Measurements from ENCODE around the gene SLC6A1. TPM values are rescaled to one million over a fixed set of nuclear protein-coding genes. Genes with fewer than 3 reads are reported as not detected.

The SLC6A1 gene
- total and polyA plus RNA-seq, 7 donors = 0.27 to 1.9 (median 0.36) TPM

DNA sequence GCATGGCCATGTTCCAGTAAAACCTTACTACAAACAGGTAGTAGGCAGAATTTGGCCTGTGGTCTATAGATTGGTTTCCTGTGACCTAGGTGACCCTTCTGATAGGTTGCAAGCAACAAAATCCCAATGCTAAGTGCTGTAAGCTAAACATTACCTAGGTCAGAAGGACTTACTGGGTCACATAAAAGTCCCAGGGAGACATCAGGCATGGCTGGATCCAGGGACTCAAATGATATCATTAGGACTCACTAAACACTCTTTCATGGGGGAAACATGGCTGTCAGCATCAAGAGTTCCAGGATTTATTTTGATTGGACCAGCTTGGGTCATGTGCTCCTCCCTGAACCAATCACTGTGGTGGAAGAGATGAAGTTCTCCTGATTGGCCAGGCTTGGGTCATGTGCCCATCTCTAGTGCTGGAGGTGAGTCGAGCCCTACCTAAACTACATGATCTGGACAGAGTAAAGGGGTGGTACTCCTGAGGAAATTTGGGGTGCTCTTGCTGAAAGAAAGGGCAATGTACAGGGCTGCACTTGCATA lies 16.8 kb upstream of the SLC6A1 start:
- ATAC-seq = no peak
- Histone ChIP-seq H3K36me3 (ENCODE audit: insufficient read depth in 1 of 2, low read depth in 1 of 2) (no peaks in the 10 kb centered on the region), H3K27me3 (ENCODE audit: insufficient read depth in 3 of 3, low read length in 2 of 3) (peaks cover 0 to 5% (median 0%) of the 10 kb centered on the region in 3 donors), H3K27ac (no peak overlapping the region), H3K4me3 (no peak overlapping the region), H3K9me3 (no peaks in the 10 kb centered on the region), H3K4me1 (no peaks in the 10 kb centered on the region)
- intact Hi-C loops (cut with DNase I) = no loop called here
- DNase-seq = no peak
- WGBS, 3 donors = 74 to 88% (median 85%) methylated on average over 1 of the region's 1 CpG
- TF ChIP-seq, protein P1, sequence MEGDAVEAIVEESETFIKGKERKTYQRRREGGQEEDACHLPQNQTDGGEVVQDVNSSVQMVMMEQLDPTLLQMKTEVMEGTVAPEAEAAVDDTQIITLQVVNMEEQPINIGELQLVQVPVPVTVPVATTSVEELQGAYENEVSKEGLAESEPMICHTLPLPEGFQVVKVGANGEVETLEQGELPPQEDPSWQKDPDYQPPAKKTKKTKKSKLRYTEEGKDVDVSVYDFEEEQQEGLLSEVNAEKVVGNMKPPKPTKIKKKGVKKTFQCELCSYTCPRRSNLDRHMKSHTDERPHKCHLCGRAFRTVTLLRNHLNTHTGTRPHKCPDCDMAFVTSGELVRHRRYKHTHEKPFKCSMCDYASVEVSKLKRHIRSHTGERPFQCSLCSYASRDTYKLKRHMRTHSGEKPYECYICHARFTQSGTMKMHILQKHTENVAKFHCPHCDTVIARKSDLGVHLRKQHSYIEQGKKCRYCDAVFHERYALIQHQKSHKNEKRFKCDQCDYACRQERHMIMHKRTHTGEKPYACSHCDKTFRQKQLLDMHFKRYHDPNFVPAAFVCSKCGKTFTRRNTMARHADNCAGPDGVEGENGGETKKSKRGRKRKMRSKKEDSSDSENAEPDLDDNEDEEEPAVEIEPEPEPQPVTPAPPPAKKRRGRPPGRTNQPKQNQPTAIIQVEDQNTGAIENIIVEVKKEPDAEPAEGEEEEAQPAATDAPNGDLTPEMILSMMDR (IDR thresholded peaks at IDR 0.05) = no peak

DNA sequence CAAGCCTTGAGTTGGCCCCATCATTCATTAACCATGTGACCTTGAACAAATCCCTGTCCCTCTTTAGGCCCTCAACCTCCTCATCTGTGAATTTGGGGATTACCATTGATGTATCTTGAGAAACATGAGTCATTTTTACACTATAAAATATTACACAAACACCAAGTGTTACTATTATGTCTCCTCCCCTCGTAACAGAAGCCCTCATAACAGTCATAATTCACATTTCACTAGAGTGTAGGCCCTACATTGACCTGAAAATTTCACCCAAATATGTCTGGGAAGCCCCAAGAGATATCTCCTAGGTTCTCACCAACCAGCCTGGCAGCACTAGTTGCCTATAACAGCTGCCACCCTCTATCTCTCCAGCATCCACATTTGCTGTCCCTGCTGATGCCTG lies 15.8 kb upstream of the SLC6A1 start:
- TF ChIP-seq, protein P1 (IDR thresholded peaks at IDR 0.05) = no peak
- intact Hi-C loops (cut with DNase I) = no loop called here
- H3K27ac ChIP-seq = no peak overlapping the region
- H3K9me3 ChIP-seq = no peaks in the 10 kb centered on the region
- DNase-seq = no peak
- no peak for ATAC-seq
- peaks cover 0 to 5% (median 0%) of the 10 kb centered on the region in 3 donors for H3K27me3 ChIP-seq (ENCODE audit: insufficient read depth in 3 of 3, low read length in 2 of 3)
- H3K36me3 ChIP-seq (ENCODE audit: insufficient read depth in 1 of 2, low read depth in 1 of 2) = no peaks in the 10 kb centered on the region
- WGBS, 3 donors = 94 to 100% (median 100%) methylated on average over 1 of the region's 1 CpG
- H3K4me1 ChIP-seq = no peaks in the 10 kb centered on the region
- H3K4me3 ChIP-seq = no peak overlapping the region

DNA sequence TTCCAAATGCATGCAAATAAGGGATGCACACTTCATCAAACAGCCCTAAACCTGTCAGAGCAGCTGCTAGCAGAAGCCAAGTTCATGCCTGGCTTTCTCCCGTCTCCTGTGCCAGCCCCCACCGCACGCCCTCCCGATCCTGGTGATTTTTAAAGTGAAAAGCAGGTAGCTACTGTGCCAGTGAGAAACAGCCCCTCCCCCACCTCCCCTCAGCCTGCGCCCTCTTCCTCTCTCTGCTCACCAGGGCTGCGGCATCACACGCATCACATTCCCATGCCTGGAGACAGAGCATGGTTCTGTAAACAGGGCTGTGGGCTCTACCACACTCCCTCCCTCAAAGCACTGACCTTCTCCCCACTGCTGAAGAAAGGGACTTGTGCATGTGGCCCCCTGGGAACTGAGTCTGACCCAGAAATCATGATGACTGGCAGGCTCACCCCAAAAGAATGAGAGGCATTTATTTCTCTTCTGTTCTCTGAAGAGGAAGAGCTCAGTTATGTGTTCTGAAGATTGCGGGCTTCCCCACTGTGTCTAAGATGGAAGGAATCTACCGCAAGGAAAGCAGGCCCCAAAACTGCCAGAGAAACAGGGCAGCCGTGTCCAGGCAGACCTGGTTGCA lies 14.5 kb upstream of the SLC6A1 start:
- Histone ChIP-seq H3K27ac (no peak overlapping the region), H3K36me3 (ENCODE audit: insufficient read depth in 1 of 2, low read depth in 1 of 2) (no peaks in the 10 kb centered on the region), H3K27me3 (ENCODE audit: insufficient read depth in 3 of 3, low read length in 2 of 3) (peaks cover 0 to 4% (median 0%) of the 10 kb centered on the region in 3 donors), H3K4me1 (peaks cover 6% of the 10 kb centered on the region), H3K4me3 (no peak overlapping the region), H3K9me3 (no peaks in the 10 kb centered on the region)
- TF ChIP-seq, protein P1 (IDR thresholded peaks at IDR 0.05) = no peak
- 57 to 70% (median 65%) methylated on average over 10 of the region's 10 CpGs for WGBS, 3 donors
- intact Hi-C loops (cut with DNase I) = no loop called here
- DNase-seq (no peak), ATAC-seq (no peak)

DNA sequence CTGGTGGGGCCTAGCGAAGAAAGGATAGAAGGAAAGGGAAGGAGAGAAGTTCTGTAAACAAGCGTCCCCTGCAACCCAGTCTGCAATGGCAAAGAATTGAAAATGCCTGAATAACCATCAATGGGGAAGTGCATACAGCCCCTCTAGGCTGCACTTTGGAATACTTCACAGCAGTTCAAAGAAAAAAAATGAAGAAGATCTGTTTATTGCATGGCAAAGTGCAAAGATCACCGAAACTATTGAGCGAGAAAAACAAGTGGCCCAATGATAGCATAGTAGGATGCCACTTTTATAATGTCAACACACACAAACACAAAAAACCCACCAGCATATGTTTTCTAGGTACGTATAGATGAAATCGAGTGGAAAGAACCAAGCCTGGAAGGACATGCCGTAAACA lies 13.6 kb upstream of the SLC6A1 start:
- ATAC-seq (no peak), DNase-seq (no peak)
- Histone ChIP-seq H3K27ac (no peak overlapping the region), H3K9me3 (no peaks in the 10 kb centered on the region), H3K27me3 (ENCODE audit: insufficient read depth in 3 of 3, low read length in 2 of 3) (no peaks in the 10 kb centered on the region), H3K4me3 (no peak overlapping the region), H3K36me3 (ENCODE audit: insufficient read depth in 1 of 2, low read depth in 1 of 2) (no peaks in the 10 kb centered on the region), H3K4me1 (peaks cover 10% of the 10 kb centered on the region)
- TF ChIP-seq, protein P1 (IDR thresholded peaks at IDR 0.05) = no peak
- intact Hi-C loops (cut with DNase I) = no loop called here
- WGBS, 3 donors = 94 to 99% (median 97%) methylated on average over 7 of the region's 7 CpGs

DNA sequence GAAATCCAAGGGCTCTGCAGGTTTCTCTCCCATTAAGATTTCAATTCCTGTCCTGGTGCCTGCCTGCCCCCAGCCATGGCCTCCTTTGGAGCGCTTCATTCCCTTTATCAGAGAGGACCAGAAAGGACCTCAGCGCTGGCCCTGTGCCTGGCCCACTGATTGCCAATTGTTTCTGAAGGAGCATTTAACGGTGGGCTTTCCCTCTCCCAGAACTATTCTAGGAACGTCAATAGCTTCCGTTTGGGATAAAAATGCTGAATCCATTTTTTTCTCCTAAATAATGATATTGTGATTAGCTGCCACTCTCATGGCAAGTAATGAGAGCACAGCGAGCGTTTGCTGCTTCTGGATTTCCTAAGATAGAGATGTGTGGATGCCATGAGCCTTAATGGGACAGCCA lies 12.2 kb upstream of the SLC6A1 start:
- Histone ChIP-seq H3K27ac (no peak overlapping the region), H3K4me1 (peaks cover 10% of the 10 kb centered on the region), H3K9me3 (no peaks in the 10 kb centered on the region), H3K36me3 (ENCODE audit: insufficient read depth in 1 of 2, low read depth in 1 of 2) (no peaks in the 10 kb centered on the region), H3K27me3 (ENCODE audit: insufficient read depth in 3 of 3, low read length in 2 of 3) (no peaks in the 10 kb centered on the region), H3K4me3 (no peak overlapping the region)
- TF ChIP-seq, protein P1 (IDR thresholded peaks at IDR 0.05) = no peak
- no peak for ATAC-seq
- WGBS, 3 donors = 74 to 78% (median 78%) methylated on average over 7 of the region's 7 CpGs
- DNase-seq = no peak
- intact Hi-C loops (cut with DNase I) = no loop called here

Data from psoas muscle (tissue), 8 donors.